ENCODE data around the gene ZNF853. TPM values are rescaled to one million over a fixed set of nuclear protein-coding genes. Genes with fewer than 3 reads are reported as not detected.

Gene ZNF853
- total RNA-seq, 1 donor from 2014 or later: 9.7 TPM

DNA sequence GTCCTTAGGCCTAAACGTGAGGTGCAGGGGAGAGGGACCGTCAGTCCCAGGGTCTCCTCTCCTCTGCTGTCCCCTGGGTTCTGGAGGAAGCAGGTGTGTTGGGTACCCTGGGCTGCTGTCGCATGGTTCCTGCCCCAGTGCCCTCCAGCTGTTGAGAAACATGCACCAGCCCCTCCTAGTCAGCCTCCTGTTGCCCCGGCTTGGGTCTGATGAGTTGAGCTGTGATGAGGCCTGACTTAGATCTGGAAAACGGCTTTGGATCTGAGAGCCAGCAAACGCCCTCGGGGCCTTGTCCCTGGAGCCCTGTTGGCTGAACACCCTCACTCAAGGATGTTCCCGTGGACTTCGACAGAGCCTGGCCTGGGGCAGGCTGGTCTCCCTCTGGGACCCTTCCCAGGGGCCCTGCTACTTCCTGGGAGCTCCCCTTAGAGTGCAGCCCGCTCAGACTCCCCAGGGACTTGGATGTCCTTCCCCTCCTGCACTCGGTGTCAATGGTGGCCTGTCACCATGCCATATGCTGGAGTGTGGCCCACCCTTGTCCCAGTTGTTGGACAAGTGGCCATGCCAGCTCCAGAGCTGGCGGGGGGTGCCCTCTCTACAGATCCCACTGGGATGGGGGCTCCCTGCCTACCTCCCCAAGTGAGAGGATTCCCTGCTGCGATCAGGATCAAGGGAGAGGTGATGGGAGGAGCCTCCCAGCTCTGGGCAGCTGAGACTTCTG lies 34.0 kb downstream of the ZNF853 start:
- Mint-ChIP-seq H3K4me1 (no peaks in the 10 kb centered on the region), H3K9me3 (peaks cover 2% of the 10 kb centered on the region), H3K4me3 (no peak overlapping the region), H3K27ac (ENCODE audit: unreplicated experiment) (no peak overlapping the region), H3K27me3 (ENCODE audit: low read depth) (no peaks in the 10 kb centered on the region), H3K36me3 (ENCODE audit: low read depth) (peaks cover 13% of the 10 kb centered on the region)
- no peak for DNase-seq (ENCODE audit: low read depth, low spot score)
- TF ChIP-seq, protein P1, sequence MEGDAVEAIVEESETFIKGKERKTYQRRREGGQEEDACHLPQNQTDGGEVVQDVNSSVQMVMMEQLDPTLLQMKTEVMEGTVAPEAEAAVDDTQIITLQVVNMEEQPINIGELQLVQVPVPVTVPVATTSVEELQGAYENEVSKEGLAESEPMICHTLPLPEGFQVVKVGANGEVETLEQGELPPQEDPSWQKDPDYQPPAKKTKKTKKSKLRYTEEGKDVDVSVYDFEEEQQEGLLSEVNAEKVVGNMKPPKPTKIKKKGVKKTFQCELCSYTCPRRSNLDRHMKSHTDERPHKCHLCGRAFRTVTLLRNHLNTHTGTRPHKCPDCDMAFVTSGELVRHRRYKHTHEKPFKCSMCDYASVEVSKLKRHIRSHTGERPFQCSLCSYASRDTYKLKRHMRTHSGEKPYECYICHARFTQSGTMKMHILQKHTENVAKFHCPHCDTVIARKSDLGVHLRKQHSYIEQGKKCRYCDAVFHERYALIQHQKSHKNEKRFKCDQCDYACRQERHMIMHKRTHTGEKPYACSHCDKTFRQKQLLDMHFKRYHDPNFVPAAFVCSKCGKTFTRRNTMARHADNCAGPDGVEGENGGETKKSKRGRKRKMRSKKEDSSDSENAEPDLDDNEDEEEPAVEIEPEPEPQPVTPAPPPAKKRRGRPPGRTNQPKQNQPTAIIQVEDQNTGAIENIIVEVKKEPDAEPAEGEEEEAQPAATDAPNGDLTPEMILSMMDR (conservative IDR thresholded peaks at IDR 0.05): no peak

DNA sequence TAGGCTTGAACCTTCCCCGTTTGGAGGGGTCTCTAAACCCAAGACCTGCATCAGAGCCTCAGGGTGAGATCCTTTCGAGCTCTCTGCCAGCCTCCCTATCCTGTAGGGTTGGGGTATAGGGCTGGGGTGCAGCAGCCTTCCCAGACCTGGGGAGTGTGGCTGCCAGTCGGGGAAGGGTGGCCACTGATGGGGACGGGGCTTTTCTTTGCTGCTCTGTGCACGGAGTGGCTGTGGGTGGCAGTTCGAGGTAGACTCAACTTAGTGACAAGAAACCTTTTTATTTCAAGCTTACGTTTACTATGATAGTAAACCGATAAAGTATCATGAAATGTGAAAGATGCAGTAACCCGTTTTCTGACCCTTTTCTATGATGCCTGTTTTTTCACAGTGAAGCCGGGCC lies 34.7 kb downstream of the ZNF853 start:
- Mint-ChIP-seq H3K9me3 (peaks cover 2% of the 10 kb centered on the region), H3K36me3 (ENCODE audit: low read depth) (peaks cover 17% of the 10 kb centered on the region), H3K27me3 (ENCODE audit: low read depth) (no peaks in the 10 kb centered on the region), H3K4me1 (no peaks in the 10 kb centered on the region), H3K27ac (ENCODE audit: unreplicated experiment) (no peak overlapping the region), H3K4me3 (no peak overlapping the region)
- TF ChIP-seq, protein P1 (conservative IDR thresholded peaks at IDR 0.05): no peak
- no peak for DNase-seq (ENCODE audit: low read depth, low spot score)

DNA sequence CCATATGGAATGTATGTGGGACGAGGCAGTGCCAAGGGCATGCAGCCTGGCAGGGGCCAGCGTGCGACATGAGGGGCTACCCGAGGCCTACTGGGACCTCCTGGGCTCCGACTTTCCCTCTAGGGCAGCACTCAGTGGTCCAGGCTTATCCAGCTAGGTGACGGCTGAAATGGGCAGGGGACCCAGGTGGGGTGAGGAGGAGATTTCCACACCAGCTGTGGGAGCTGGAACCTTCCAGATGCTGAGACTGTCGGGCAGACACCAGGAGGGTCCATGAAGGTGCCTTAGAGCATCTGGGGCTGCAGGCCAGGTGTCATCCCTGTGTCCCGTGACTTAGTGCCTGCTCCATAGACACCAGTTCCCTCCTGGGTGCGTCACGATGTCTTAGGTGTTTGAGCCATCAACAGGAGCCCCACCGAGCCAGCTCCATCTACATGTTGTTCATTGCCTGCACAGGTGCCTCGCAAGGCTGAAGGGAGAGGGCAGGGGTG lies 35.2 kb downstream of the ZNF853 start:
- peaks cover 2% of the 10 kb centered on the region for H3K9me3 Mint-ChIP-seq
- DNase-seq (ENCODE audit: low read depth, low spot score): no peak
- TF ChIP-seq, protein P1 (conservative IDR thresholded peaks at IDR 0.05): no peak
- H3K4me1 Mint-ChIP-seq: no peaks in the 10 kb centered on the region
- peaks cover 20% of the 10 kb centered on the region for H3K36me3 Mint-ChIP-seq (ENCODE audit: low read depth)
- no peak overlapping the region for H3K4me3 Mint-ChIP-seq
- H3K27ac Mint-ChIP-seq (ENCODE audit: unreplicated experiment): no peak overlapping the region
- H3K27me3 Mint-ChIP-seq (ENCODE audit: low read depth): no peaks in the 10 kb centered on the region

DNA sequence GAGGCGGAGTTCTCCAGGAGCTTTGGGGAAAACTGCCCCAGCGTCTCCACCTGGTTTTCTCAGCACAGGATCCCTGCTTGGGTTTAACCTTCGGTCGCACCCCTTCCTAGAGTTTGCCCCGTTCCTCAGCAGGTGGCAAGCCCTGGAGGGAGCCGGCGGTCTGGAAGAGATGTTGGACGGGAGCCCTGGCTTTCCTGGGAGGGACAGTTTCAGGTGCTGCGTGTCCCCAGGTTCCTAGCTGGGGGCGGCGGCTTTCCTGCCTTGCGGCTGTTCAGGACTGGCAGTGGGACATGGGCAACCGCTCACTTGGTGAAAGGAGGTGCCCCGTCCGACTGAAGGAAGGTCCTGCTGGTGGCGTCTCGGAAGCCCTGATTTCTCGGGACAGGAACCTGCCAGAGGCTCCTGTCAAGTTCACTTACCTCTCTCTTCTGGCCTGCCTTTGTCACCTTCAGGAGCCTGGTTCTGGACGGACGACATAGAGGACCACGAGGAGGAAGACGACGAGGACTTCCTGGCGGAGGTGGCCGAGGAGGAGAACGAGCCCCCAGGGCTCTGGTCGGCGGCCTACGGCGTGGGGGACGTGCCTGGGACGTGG lies 36.5 kb downstream of the ZNF853 start:
- H3K36me3 Mint-ChIP-seq (ENCODE audit: low read depth): peaks cover 20% of the 10 kb centered on the region
- H3K27me3 Mint-ChIP-seq (ENCODE audit: low read depth): no peaks in the 10 kb centered on the region
- H3K4me3 Mint-ChIP-seq: no peak overlapping the region
- peaks cover 2% of the 10 kb centered on the region for H3K9me3 Mint-ChIP-seq
- DNase-seq (ENCODE audit: low read depth, low spot score): no peak
- H3K4me1 Mint-ChIP-seq: no peaks in the 10 kb centered on the region
- no peak overlapping the region for H3K27ac Mint-ChIP-seq (ENCODE audit: unreplicated experiment)
- TF ChIP-seq, protein P1 (conservative IDR thresholded peaks at IDR 0.05): no peak

DNA sequence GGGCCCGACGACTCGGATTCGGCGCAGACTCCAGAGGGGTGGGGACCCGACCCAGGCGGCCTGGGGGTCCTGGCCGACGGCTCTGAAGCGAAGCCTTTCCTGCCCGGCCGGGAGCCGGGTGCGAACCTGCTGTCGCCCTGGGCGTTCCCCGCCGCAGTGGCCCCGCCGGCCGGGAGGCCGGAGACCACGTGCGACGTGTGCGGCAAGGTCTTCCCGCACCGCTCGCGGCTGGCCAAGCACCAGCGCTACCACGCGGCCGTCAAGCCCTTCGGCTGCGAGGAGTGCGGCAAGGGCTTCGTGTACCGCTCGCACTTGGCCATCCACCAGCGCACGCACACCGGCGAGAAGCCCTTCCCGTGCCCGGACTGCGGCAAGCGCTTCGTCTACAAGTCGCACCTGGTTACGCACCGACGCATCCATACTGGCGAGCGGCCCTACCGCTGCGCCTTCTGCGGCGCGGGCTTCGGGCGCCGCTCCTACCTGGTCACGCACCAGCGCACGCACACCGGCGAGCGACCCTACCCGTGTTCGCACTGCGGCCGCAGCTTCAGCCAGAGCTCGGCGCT lies 37.1 kb downstream of the ZNF853 start:
- no peak overlapping the region for H3K4me3 Mint-ChIP-seq

More for the DNA sequence above, 37.1 kb downstream of the ZNF853 start:
- DNase-seq (ENCODE audit: low read depth, low spot score): no peak
- peaks cover 20% of the 10 kb centered on the region for H3K36me3 Mint-ChIP-seq (ENCODE audit: low read depth)
- H3K27ac Mint-ChIP-seq (ENCODE audit: unreplicated experiment): no peak overlapping the region
- no peaks in the 10 kb centered on the region for H3K27me3 Mint-ChIP-seq (ENCODE audit: low read depth)
- peaks cover 2% of the 10 kb centered on the region for H3K9me3 Mint-ChIP-seq
- H3K4me1 Mint-ChIP-seq: no peaks in the 10 kb centered on the region
- TF ChIP-seq, protein P1 (conservative IDR thresholded peaks at IDR 0.05): no peak

Measured in neural crest cell (in vitro differentiated cells).